HG03135 (cell line): Measurements from ENCODE around the gene TOPAZ1.
"Not testable (repeated sequence)": the region's sequence is repeated elsewhere in the genome, so short reads cannot be mapped to it uniquely, and the experiment has no call there.

ENCODE experiments used
- ATAC-seq: cut with Tn5 transposase; IDR thresholded peaks from one replicate; pipeline ENCODE4 v1.9.1; 2021; ENCODE audit warnings: mild to moderate bottlenecking, moderate library complexity; ENCODE audit not compliant: unreplicated experiment

Gene TOPAZ1

DNA sequence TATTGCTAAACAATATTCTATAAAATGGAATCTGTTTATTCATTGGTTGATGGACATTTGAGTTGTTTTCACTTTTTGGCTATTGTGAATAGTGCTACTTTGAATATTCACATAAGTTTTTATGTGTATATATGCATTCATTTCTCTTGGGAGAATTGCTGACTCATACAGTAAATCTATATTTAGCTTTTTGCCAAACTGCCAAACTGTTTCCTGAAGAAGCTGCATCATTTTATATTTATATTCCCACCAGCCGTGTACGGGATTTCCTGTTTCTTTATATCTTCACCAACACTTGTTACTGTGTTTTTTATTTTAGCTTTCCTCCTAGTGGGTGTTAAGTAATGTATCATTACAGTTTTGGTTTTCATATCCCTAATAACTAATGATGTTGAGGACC is 84.3 kb downstream of the TOPAZ1 start:
- no peak for ATAC-seq

DNA sequence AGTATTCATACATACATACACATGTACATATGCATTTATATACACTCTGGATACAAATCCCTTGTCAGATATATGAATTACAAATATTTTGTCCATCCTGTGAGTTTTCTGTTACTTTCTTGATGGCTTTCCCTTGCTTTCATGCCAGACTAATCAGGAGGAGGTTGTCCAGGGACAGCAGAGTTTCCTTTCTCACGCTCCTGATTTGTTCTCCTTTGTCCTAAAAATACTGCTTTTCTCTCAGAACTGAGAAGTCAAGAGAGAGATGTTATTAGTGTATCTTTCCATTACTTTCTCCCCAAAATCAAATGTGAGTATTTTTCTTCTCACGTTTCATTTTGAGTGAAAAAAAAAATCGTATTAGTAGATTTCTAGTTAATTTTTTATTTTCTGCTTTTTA is 84.8 kb downstream of the TOPAZ1 start:
- no peak for ATAC-seq

DNA sequence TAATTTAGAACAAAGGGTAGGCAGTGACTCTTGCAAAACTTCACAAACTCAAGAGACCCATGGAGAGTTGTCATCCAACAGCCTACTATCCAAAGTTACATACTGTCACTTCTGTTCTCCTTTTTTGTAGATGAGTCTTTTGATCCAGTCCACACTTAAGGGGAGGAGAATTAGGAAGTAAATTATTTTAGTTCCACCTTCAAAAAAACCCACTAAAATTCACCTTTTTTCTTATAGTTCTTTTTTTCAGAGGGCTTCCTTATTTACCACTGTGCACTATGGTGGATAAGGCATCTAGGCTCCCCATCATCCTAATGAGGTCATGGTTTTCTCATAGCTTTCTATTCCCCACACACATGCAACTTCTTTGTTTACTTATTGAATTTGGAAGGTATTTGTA is 88.3 kb downstream of the TOPAZ1 start:
- ATAC-seq = no peak

DNA sequence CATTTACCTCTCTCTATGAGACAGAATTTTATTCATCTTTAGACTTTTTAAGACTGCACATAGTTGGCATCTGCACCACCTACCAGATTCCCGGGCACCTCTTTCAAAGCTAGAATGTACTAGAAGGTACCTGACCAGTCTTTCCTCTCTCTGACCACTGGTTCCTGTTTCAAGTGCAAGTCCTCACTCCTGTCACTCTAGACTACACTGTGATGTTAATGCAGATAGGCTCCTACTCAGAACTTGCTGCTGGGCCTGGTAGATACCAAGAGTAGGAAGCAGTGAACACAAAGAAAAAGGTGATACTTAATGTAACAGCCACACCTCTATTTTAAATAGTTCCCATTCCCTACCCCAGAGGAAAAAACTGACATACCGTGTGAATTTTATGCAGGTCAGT is 88.8 kb downstream of the TOPAZ1 start:
- ATAC-seq = no peak

DNA sequence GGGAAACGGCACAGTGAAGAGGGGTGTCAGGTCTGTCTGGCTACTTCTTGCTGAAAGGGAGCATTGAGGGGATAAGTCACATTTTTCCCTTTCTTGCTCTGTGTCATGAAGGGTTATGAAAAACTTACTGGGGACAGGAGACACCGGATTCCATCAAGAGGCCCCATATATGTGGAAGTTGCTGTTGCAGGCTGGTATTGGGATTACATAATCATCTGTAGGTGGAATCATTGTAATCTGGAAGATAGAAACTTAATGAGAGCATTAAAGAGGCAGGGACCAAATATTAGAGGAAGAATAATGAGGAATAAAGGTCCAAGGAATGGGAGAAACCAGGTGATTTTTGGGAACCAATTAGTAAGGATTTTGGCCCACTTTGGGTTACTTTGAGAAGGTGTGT is 92.6 kb downstream of the TOPAZ1 start:
- no peak for ATAC-seq

DNA sequence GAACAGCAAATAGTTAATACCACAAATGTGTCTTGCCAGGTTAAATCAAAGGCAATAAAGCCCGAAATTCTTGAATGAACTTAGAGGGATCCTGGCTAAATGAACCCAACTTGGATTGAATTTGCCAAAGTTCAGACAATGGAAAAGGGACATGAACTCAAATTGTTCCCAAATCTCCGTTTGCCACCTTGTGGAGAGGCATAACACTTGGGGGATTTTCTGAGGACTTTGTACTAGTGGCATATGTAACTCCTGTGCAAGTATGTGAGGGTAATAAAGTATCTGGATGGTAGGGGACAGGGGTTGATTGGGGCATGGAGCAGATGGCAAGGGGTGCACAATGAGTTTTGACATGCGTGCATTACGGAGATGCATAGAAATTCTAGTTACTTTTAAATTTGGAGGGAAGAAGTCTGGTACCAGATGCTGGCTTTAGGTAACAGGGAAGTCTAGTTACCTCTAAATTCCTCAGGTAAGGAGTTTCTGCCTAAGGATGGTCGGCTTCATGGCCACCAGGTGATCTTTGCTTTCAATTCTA is 95.6 kb downstream of the TOPAZ1 start:
- no peak for ATAC-seq

DNA sequence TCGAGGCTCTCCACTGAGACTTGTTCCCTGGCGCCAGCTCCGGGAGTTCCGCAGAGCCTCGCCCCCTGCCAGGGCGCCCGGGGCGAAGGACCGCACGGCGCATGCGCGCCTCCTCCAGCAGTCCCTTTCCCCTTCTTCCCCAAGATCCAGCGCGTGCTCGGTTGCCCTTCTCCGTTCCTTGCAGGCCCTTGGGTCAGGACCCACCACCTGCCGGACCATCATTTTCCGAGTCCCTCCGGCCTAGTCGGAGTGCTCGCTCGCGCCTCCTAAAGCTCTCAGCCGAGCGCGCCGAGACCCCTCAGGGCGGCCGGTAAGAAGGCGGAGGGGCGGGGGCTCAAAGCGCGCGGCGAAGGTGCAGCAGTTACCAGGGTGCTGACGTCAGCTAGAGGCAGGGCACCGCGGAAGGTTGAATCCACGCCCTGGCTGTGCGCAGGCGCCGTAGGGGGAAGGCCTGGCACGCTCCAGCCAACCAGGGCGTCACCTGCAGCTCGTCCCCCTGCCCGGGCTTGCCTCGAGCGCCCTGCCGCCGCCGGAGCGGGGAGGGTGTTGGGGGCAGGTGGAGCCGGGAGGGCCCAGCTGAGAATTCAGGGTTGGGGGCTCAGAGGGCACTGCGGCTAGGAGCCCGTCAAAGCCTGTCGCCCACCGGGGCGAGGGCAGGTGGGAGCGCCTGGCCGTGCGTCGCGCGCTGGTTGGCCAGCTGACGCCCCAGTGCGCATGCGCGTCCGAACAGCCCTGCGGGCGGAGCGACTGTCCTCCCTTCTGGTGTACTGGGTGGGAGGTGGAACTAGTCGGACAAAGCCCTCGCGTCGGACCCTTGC is 96.5 kb downstream of the TOPAZ1 start, which contains the start of gene TCAIM:
Gene TCAIM (plus strand): TSS at position 757 of the 818 bp plus-strand sequence. CDS start 16,017 bp downstream, outside the sequence.
- ATAC-seq = peak; percentile 94

DNA sequence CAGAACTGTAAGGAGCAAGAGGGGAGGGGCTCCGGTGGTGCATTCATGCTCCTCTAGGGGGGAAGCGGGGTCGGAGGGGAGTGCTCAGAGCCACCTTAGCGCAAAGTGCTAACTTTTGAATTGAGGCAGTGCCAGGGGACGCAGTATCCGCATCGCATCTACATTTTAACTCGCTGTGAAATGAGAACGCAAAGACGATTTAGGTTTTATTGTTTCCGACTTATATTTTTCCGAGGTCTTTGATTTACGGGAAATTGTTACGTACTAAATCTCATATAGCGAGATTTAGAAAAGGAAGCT is 97.1 kb downstream of the TOPAZ1 start:
- ATAC-seq = no peak

DNA sequence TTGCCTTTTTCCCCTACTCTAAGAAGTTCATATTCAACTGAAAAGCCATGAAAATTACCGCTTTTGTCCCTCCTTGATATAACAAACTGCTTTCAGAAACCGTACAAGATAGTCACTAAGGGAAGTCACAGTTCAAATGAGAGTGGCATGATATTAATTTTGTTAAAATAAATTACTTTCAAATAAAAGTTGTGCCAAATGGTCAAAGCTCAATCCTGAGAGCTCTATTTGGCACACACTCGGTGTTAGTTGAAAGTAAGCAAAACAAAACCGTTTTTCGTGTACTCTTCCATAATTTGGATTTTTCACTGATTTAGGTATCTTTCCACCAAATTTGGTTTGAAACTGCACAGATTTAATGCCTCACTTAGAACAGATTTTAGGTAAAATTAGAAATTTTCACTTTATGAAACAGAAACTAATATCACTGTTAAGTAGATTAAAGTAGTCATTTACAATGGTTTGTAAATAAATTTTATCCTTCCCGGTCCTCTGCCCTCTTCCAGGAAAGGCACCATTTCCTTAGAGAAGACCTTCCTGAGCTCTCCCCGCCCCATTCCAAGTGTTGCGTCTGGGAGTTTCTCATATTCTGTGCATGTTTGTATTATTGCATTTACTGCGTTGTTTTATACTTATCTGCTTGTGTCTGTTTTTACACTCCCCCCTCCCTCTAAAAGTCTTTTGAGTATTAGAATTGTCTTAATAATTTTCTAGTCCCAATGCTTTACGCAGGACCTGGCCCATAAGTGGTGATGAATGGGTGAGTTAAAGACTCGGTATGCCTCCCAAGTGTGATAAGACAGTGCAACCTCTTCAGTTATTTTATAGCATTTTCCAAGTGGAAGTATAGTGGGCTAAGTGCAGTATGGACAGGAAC is 97.7 kb downstream of the TOPAZ1 start:
- no peak for ATAC-seq

DNA sequence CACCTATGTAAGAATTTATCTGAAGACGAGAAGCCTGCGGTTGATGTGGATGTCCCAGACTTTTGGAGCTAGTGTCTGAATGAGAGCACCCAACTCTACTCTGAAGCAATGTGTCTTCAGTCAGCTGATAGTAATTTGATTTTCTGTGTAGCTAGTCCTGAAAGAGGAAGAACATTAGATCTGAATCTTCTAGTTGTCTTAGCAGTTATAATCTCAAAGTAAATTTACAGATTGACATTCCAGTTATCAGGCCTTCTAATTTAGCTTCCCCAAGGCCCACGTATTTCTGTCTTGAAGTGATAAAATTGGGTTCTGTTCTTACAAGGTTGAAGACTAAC is 98.3 kb downstream of the TOPAZ1 start:
- no peak for ATAC-seq

DNA sequence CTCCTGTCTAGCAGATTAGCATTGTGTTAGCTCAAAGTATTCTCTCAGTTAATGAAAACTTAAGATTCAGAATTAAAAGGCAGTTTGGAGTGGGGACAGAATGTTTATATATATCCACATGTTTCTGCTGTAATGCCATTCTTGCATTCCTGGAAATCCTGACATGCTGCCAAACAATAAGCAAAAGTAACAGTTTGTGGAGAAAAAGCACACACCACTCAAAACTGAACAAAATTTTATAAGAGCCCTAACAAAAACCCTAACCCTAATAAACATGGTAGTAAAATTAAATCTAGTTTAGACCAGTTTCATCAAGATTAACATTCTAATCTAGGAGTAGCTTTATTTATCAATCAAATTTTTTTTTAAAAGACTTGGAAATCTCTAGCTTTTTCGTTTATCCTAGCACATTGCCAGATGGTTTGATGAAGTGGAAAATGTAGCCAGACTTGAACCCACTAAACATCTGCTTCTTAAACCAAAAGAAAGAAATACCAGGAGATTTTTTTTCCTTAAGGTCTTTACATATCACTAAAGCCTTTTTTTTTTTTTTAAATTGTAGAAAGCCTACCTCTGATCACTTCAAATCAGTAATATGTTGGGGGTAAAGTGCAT is 100.6 kb downstream of the TOPAZ1 start:
- ATAC-seq = no peak

DNA sequence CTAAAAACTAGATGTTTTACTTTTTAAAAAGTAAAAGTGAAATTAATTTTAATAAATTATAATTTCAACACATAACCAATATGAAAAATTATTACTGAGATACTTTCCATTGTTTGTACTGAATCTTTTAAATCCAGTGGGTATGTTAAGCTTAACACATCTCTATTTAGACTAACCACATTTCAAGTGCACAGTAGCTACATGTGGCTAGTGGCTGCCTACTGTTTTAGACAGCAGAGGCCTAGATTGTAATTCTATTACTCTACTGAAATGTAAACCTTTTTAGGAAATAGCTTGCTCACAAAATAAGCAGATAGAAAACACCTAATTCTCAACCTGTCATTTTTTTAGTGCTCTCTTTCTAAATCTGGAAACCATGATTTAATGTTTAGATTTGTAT is 101.7 kb downstream of the TOPAZ1 start:
- ATAC-seq = no peak

DNA sequence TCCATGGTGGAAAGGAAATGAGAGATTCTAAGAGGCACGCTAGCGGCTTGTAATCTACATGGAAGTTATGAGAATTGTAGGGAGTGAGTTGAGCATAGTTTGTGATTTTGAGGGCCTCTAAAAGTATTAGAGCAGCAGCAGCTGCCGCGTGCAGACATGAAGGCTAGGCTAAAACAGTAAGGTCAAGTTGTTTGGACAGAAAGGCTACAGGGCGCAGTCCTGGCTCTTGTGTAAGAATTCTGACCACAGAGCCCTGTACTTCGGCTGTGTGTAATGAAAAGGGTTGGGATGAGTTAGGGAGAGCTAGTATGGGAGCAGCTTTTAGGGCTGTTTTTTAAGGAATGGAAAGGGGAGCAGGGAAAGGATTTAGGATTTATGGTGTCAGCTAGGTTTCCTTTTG is 104.9 kb downstream of the TOPAZ1 start:
- not testable (repeated sequence) for ATAC-seq

DNA sequence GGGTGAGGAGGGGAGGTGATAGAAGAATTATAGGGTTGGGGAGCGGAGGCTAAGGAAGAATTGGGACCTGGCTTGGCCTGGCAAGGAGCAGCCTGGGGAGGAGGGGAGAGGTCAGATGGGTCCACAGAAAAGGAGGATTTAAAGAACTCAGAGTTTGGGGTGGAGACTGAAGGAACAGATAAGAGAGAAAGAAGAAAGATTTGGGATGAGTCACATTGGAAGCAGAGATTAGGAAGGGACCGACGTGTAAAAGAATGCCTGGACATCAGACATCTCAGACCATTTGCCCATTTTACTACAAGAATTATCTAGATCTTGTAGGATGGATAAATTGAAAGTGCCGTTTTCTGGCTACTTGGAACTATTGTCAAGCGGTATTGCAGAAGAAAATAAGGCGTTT is 107.3 kb downstream of the TOPAZ1 start:
- ATAC-seq = no peak

DNA sequence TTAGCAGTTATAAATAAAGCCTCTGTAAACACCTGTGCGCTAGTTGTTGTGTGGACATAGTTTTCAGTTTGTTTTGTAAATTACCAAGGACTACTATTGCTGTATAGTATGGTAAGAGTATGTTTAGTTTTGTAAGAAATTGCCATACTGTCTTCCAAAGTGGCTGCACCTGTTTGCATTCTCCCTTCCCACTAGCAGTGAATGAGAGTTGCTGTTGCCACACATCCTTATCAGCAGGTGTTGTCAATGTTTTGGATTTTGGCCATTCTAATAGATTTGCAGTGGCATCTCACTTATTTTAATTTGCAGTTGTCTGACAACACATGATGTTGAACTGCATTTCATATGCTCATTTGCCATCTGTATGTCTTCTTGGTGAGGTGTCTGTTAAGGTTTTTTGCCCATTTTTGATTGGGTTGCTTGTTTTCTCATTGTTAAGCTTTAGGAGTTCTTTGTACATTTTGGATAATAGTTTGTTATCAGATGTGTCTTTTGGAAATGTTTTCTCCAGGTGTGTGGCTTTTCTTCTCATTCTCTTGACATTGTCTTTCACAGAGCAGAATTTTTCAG is 111.8 kb downstream of the TOPAZ1 start:
- no peak for ATAC-seq

DNA sequence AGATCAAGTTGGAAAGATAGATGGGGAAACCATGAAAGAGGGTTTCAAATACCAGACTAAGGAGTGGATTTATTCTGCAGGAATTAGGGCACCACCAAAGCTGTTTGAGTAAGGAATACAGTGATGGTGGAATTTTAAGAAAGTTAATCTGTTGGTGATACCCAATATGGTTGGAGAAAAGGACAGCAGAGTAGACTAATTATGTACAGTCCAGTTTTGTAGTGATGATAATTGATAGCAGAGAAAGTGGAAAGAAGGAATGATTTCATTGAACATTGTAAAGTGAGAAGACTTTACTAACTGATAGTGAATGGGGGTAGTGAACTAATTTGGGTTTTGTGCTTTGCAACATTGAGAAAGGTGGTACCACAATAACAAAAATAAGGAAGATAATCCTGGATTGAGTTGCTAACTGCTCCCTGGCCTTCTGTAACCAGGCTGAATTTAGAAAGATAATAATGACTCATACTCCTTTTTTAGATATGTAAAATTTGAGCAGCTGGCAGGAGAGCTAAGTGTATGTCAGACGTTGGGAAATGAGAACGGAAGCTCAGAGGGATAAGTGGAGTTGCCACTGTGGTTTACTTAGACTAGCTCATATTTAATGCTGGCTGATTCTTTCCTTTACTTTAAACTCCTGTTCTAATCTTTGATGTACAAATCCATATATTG is 113.8 kb downstream of the TOPAZ1 start:
- no peak for ATAC-seq

DNA sequence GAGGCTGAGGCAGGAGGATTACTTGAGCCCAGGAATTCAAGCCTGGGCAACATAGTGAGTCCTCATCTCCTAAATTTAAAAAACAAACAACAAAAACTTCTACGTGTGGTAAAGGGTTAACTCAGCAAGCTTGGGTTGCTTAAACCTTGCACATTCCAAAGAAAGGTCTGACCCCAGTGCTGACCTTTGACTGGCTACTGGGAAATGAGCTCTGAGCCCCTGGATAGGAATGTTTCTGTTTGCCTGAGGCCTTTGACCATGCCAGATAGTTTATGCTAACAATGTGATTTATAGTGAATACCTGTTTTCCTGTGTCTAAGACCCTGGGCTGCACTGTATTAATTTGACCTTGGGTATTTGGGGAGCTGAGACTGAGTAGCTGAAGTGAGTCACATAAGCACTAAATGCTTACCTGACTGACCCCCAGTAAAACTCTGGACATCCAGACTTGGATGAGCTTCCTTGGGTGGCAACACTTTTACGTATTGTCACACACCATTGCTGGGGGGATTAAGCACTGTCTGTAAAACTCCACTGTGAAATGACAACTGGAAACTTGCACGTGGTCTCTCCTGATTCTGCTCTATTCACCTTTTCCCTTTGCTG is 117.6 kb downstream of the TOPAZ1 start:
- no peak for ATAC-seq

DNA sequence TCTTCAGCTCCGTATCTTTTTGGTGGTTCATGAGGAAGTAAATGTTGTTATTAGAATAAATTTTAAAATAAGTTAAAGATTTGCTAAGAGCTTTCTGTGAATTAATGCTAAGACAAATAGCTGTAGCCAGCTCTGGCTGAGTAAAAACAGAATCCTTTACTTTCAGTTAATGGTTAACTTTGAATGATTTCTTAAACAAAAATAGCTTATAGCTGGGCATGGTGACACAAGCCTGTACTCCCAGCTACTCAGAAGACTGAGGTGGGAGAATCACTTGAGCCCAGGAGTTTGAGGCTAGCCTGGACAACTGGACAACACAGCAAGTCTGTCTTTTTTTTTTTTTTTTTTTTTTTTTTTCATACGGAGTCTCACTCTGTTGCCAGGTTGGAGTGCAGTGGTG is 121.9 kb downstream of the TOPAZ1 start:
- no peak for ATAC-seq

DNA sequence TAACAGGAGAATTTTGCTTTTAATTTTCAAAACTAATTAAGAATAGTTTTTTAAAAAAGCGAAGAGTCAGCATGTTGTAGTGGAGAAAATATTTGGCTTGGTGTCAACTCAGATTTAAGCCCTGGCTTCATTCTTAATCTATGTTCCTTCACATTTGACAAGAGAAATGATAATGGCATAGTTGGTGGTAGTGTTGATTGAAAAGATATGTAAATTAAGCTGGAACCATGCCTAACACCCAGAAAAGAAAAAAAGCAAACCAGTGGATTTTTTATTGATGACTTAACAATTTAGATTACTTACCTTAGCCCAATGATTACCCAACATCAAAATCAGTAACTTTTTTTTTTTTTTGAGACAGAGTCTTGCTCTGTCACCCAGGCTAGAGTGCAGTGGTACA is 124.3 kb downstream of the TOPAZ1 start:
- ATAC-seq = no peak

DNA sequence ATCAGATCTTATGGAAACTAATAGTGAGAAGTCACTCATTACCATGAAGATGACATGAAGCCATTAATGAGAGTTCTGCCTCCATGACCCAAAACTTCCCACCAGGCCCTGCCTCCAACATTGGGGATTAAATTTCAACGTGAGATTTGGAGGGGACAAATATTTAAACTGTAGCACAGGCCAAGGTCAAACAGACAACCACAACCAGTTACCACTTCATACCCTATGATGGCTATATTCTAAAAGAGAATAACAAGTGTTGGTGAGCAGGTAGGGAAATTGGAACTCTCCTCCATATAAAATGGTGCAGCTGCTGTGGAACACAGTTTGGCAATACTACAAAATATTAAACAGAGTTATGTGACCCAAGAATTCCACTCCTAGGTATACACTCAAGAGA is 133.8 kb downstream of the TOPAZ1 start:
- ATAC-seq = no peak
